Heart left ventricle (tissue), 11 donors: ENCODE measurements around the gene ENTPD7. TPM values are rescaled to one million over a fixed set of nuclear protein-coding genes. Genes with fewer than 3 reads are reported as not detected.

Experiments
- polyA plus RNA-seq, 2 donors: library from polyadenylated mRNA; stranded (reverse); fragments of 200-250 nt; gene quantifications; one replicate each; pipeline ENCODE4 v1.2.3, GENCODE V29; 2013
- total RNA-seq, 9 donors: library from RNA; depleted of rRNA in 2 of 9; stranded (reverse); fragments of >200 nt in 2 of 9; fragmentation: NEBNext Ultra II Directional in 3 of 9; extraction: Animal tissue kit (Norgen Biotek cat#: 25700) in 3 of 9; gene quantifications; one replicate each; pipeline versions ENCODE4 v1.1.0 to v1.2.4, GENCODE V29; 2016 to 2023
- donor health status: ischemic (EF 13 %, LVEDD 7.1; RV severe dilation, severe dysfunction).
- donor health status: healthy with polysubstance abuse.
- donor health status: DM: no; HTN: yes; CAD: no.
- donor health status: DM: no; HTN: no; CAD: no.
- donor health status: ischemic (EF 25% LVEDD 5.7; RV mildly dilated, moderate dysfunction).
- donor health status: healthy.
- donor health status: DM: yes; HTN: yes; CAD: no.
- donor health status: PGD.
- donor health status: nonischemic (EF 23%, LVEDD 6.1; RV moderate dilation, normal function).

ENTPD7 gene
- total and polyA plus RNA-seq, 11 donors, result 0.23 to 5.6 (median 2.7) TPM

Other genes starting within 250 kb of the ENTPD7 start
- 100 to 1,000 TPM; 294 to 815 (median 505) TPM for gene GOT1, start 228.9 kb upstream of the ENTPD7 start, total RNA-seq
- 100 to 1,000 TPM; 259 to 299 TPM for gene GOT1, start 228.9 kb upstream of the ENTPD7 start, polyA plus RNA-seq
- not detected for gene NKX2-3, start 126.6 kb upstream of the ENTPD7 start, total RNA-seq
- not detected for gene NKX2-3, start 126.6 kb upstream of the ENTPD7 start, polyA plus RNA-seq
- gene SLC25A28, start 39.1 kb upstream of the ENTPD7 start, total RNA-seq, result 10 to 100 TPM; 15.3 to 43.3 (median 32.2) TPM
- gene SLC25A28, start 39.1 kb upstream of the ENTPD7 start, polyA plus RNA-seq, result 10 to 100 TPM; 34.7 to 56.3 TPM
- 10 to 100 TPM; 28.5 to 45.2 (median 34.7) TPM for gene COX15, start 72.6 kb downstream of the ENTPD7 start, total RNA-seq
- gene COX15, start 72.6 kb downstream of the ENTPD7 start, polyA plus RNA-seq, result 10 to 100 TPM; 17.0 to 19.9 TPM
- 10 to 100 TPM; 27.0 to 53.2 (median 37.7) TPM for gene CUTC, start 72.7 kb downstream of the ENTPD7 start, total RNA-seq
- 10 to 100 TPM; 45.2 to 45.6 TPM for gene CUTC, start 72.7 kb downstream of the ENTPD7 start, polyA plus RNA-seq
- under 1 TPM in 8 of 9 donors, not detected in 1; 0.08 to 0.72 (median 0.20) TPM for gene ABCC2, start 123.1 kb downstream of the ENTPD7 start, total RNA-seq
- gene ABCC2, start 123.1 kb downstream of the ENTPD7 start, polyA plus RNA-seq, result under 1 TPM; 0.11 to 0.21 TPM